ENCODE data around the gene DNAH12.
A peak's percentile ranks its signal among the peaks of the same experiment; 100 is the strongest.
"Not testable (repeated sequence)": the region's sequence is repeated elsewhere in the genome, so short reads cannot be mapped to it uniquely, and the experiment has no call there.

The DNAH12 gene

GRCh38 chr3:57397175-57398026 lies 146.7 kb downstream of the DNAH12 start:
- DNase-seq: peak; percentile 61 to 72

GRCh38 chr3:57393977-57394376 lies 150.2 kb downstream of the DNAH12 start:
- no peak for DNase-seq

GRCh38 chr3:57391767-57392166 lies 152.4 kb downstream of the DNAH12 start:
- DNase-seq: no peak

GRCh38 chr3:57389271-57389670 lies 154.9 kb downstream of the DNAH12 start:
- DNase-seq: no peak

- no peak for DNase-seq
Measured at GRCh38 chr3:57386307-57386706, 157.8 kb downstream of the DNAH12 start.

GRCh38 chr3:57385498-57385897 lies 158.6 kb downstream of the DNAH12 start:
- no peak for DNase-seq

- no peak for DNase-seq
Measured at GRCh38 chr3:57383838-57384237, 160.3 kb downstream of the DNAH12 start.

- no peak for DNase-seq
Measured at GRCh38 chr3:57383406-57383805, 160.7 kb downstream of the DNAH12 start.

- DNase-seq: no peak
Measured at GRCh38 chr3:57382933-57383332, 161.2 kb downstream of the DNAH12 start.

GRCh38 chr3:57370341-57370740 lies 173.8 kb downstream of the DNAH12 start:
- DNase-seq: no peak

GRCh38 chr3:57365089-57365488 lies 179.1 kb downstream of the DNAH12 start:
- DNase-seq: not testable (repeated sequence)

- not testable (repeated sequence) for DNase-seq
Measured at GRCh38 chr3:57356275-57356674, 187.9 kb downstream of the DNAH12 start.

GRCh38 chr3:57354768-57355167 lies 189.4 kb downstream of the DNAH12 start:
- DNase-seq: no peak

- DNase-seq: no peak
Measured at GRCh38 chr3:57350271-57350670, 193.9 kb downstream of the DNAH12 start.

GRCh38 chr3:57339071-57339642 lies 205.0 kb downstream of the DNAH12 start:
- not testable (repeated sequence) for DNase-seq

- not testable (repeated sequence) for DNase-seq
Measured at GRCh38 chr3:57338272-57339070, 205.7 kb downstream of the DNAH12 start.

GRCh38 chr3:57335283-57335938 lies 208.7 kb downstream of the DNAH12 start:
- DNase-seq: no peak

- DNase-seq: no peak
Measured at GRCh38 chr3:57331078-57331610, 213.0 kb downstream of the DNAH12 start.

GRCh38 chr3:57326498-57326897 lies 217.6 kb downstream of the DNAH12 start:
- not testable (repeated sequence) for DNase-seq

GRCh38 chr3:57314204-57314603 lies 229.9 kb downstream of the DNAH12 start:
- no peak for DNase-seq

GRCh38 chr3:57309769-57310360 lies 234.3 kb downstream of the DNAH12 start:
- DNase-seq: no peak

- not testable (repeated sequence) for DNase-seq
Measured at GRCh38 chr3:57303520-57303919, 240.6 kb downstream of the DNAH12 start.
